Measurements from ENCODE around the gene VEGFD.

DNA sequence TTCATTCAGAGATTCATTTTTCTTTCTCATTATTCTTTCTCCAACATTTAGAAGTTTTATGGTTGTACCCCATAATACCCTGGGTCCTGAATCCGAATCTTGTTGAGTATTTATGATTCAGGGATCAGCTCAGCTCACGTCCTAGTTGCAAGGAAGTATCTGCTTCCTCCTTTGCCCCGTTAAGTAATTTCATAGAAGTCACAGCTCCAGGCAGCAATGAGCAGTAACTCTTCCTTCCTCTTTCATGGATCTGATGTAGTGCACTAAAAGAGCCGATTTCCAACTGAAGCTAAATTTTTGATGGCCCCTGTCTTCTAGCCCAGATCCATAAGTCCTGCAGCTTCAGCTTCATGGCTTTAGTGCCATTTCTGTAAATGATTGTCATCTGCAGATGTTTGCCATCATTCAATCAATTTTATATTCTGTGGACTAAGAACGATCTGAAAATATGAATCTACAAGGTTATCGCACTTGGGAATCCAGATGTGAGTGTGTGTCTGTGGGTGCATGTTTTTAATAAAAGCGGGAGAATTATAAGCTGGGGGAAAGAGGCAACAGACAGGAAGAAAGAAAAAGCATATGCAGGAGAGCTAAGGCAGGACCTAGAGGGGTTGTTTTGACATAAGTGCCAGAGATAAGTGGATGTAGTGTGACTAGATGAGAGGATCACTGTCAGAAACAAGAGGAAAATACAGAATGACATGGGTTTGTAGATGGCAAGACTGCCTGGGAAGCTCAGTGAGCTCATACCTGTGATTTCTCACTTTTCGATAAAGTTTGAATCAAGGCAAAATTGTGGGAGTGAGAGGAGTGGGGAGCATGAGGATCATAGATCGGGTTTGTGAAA lies 17.5 kb downstream of the VEGFD start:
- TF ChIP-seq CTCF (IDR thresholded peaks at IDR 0.05; ENCODE audit: low read length) (no peak), EZH2 (optimal IDR thresholded peaks at IDR 0.05; ENCODE audit: low read depth, low read length) (no peak), EZH2phosphoT487 (IDR thresholded peaks at IDR 0.05; ENCODE audit: low read length) (no peak)
